Chondrocyte (in vitro differentiated cells): Measurements from ENCODE around the gene NAPA. TPM values are rescaled to one million over a fixed set of nuclear protein-coding genes. Genes with fewer than 3 reads are reported as not detected.

Source experiments
- DNase-seq: peaks from one replicate; pipeline ENCODE4 v3.0.0; 2021; ENCODE audit warnings: mixed read lengths, low spot score
- H3K27ac Mint-ChIP-seq: one replicate; pipeline ENCODE4 v1.8.0; 2021; ENCODE audit warnings: mild to moderate bottlenecking, moderate library complexity, mixed read lengths; ENCODE audit not compliant: unreplicated experiment
- H3K27me3 Mint-ChIP-seq: 2 replicates; pipeline ENCODE4 v1.8.0; 2021; ENCODE audit warnings: low read depth, mixed read lengths
- H3K36me3 Mint-ChIP-seq: 2 replicates; pipeline ENCODE4 v1.8.0; 2021; ENCODE audit warnings: low read depth, mixed read lengths
- H3K4me1 Mint-ChIP-seq: 2 replicates; pipeline ENCODE4 v1.8.0; 2021; ENCODE audit warnings: low read depth, mild to moderate bottlenecking, mixed read lengths
- H3K4me3 Mint-ChIP-seq: one replicate; pipeline ENCODE4 v1.8.0; 2021; ENCODE audit warnings: mild to moderate bottlenecking, moderate library complexity, mixed read lengths; ENCODE audit not compliant: unreplicated experiment
- H3K9me3 Mint-ChIP-seq: 2 replicates; pipeline ENCODE4 v1.8.0; 2021; ENCODE audit warnings: low read depth, mixed read lengths
- CTCF ChIP-seq: fragments of 200-600 bp; sonication (generic); IDR thresholded peaks from 2 replicates; pipeline ENCODE4 v1.5.0; 2021; ENCODE audit warnings: antibody characterized with exemption, mild to moderate bottlenecking, moderate library complexity
- total RNA-seq: library from RNA; stranded (reverse); gene quantifications from 3 replicates; pipeline ENCODE4 v1.2.1, GENCODE V29; 2021

Gene NAPA
- total RNA-seq, 1 donor from 2014 or later = 88.8 TPM

GRCh38 chr19:47537493-47537892, 22.6 kb upstream of the NAPA start:
- no peak for DNase-seq
- peaks cover 11% of the 10 kb centered on the region for H3K27me3 Mint-ChIP-seq
- H3K4me3 Mint-ChIP-seq = no peak overlapping the region
- TF ChIP-seq CTCF = no peak
- no peaks in the 10 kb centered on the region for H3K9me3 Mint-ChIP-seq
- no peaks in the 10 kb centered on the region for H3K4me1 Mint-ChIP-seq
- H3K36me3 Mint-ChIP-seq = peaks cover 1% of the 10 kb centered on the region
- no peak overlapping the region for H3K27ac Mint-ChIP-seq

DNA sequence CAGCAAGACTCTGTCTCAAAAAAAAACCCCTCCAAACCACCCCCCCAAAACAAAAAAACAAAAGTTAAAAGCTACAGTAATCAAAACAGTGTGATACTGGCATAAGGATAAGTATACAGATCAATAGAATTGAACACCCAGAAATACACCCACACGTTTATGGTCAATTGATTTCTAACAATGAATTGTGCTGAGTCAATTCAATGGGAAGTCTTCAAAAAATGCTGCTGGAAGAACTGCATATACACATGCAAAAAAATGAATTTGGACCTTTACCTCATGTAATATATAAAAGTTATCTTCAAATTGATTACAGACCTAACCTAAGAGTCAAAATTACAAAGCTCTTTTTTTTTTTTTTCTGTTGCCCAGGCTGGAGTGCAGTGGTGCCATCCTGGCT, 19.8 kb upstream of the NAPA start:
- H3K9me3 Mint-ChIP-seq = no peaks in the 10 kb centered on the region
- no peak for TF ChIP-seq CTCF
- no peak for DNase-seq
- H3K4me1 Mint-ChIP-seq = no peaks in the 10 kb centered on the region
- no peak overlapping the region for H3K4me3 Mint-ChIP-seq
- H3K27ac Mint-ChIP-seq = no peak overlapping the region
- peaks cover 1% of the 10 kb centered on the region for H3K36me3 Mint-ChIP-seq
- peaks cover 11% of the 10 kb centered on the region for H3K27me3 Mint-ChIP-seq

DNA sequence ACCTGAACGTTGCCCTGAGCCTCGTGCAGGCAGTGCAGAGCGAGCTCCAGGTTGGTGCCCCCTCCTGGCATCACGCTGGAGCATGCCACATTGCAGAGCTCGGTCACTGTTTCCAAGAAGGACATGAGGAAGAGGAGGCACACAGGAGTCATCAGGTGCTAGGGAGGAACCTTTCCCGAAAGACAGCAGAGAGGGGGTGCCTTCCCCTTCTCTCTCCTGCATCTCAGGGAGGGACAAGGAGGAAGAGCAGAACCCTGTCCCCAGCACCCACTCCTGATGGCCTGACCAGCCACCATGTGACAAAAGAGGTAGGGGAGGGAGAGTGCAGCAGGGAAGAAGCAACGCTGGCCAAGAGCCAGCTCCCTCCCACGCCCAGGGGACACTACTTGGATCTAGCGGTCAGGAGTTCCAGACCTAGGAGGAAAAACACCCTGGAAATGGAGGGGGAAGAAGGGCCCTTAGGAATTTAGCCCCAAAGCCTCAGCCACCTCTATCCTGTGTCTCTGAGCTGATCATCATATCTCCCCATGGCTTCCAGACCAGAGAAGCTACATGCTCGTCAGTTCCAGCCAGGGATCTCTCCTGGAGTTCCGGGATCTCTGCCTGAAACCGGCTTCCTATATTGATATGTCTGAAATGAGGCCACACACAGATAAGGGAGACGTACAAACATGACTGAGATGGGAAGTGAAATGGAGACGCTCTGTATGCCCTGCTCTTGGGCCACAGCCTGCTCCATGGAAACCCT, 17.0 kb upstream of the NAPA start:
- Mint-ChIP-seq H3K4me1 (no peaks in the 10 kb centered on the region), H3K27ac (no peak overlapping the region), H3K27me3 (peaks cover 2% of the 10 kb centered on the region), H3K9me3 (no peaks in the 10 kb centered on the region), H3K36me3 (peaks cover 1% of the 10 kb centered on the region), H3K4me3 (no peak overlapping the region)
- no peak for DNase-seq
- no peak for TF ChIP-seq CTCF

GRCh38 chr19:47529018-47529742, 14.3 kb upstream of the NAPA start:
- Mint-ChIP-seq H3K36me3 (no peaks in the 10 kb centered on the region), H3K27me3 (peaks cover 2% of the 10 kb centered on the region), H3K4me3 (no peak overlapping the region), H3K4me1 (no peaks in the 10 kb centered on the region), H3K27ac (no peak overlapping the region), H3K9me3 (no peaks in the 10 kb centered on the region)
- no peak for DNase-seq
- no peak for TF ChIP-seq CTCF

DNA sequence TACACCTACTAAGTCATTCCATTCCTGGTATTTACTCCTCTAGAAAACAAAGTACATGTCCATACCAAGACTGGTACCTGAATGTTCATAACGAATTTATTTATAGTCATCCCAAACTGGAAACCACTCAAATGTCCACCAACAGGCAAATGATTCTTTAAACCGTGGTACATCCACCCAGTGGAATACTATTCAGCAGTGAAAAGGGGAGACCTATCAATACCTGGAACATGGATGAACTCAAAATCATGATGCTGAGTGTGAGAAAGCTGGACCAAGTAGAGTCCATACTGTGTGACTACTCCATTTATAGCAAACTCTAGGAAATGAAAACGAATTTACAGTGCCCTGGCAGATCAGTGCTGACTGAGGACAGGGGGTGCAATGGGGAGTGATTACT, 11.9 kb upstream of the NAPA start:
- H3K27ac Mint-ChIP-seq = no peak overlapping the region
- DNase-seq = no peak
- TF ChIP-seq CTCF = no peak
- no peaks in the 10 kb centered on the region for H3K27me3 Mint-ChIP-seq
- no peaks in the 10 kb centered on the region for H3K9me3 Mint-ChIP-seq
- H3K4me1 Mint-ChIP-seq = no peaks in the 10 kb centered on the region
- H3K4me3 Mint-ChIP-seq = no peak overlapping the region
- H3K36me3 Mint-ChIP-seq = no peaks in the 10 kb centered on the region
